Adipocyte (in vitro differentiated cells): ENCODE data around the gene HTR3D.
A peak's percentile ranks its signal among the peaks of the same experiment; 100 is the strongest.

ENCODE experiments used
- DNase-seq: peaks from one replicate; pipeline ENCODE4 v3.0.0-alpha.2; 2015; ENCODE audit warnings: low read depth
- H3K27me3 ChIP-seq: replicated peaks from 2 replicates; pipeline ENCODE4 v1.7.0; 2013; ENCODE audit warnings: mild to moderate bottlenecking, low read length, moderate library complexity; ENCODE audit not compliant: control insufficient read depth, insufficient read depth
- H3K36me3 ChIP-seq: 2 replicates; pipeline ENCODE4 v1.7.0; 2013; ENCODE audit warnings: low read length, mild to moderate bottlenecking, moderate library complexity; ENCODE audit not compliant: control insufficient read depth, insufficient read depth, severe bottlenecking
- H3K4me1 ChIP-seq: 2 replicates; pipeline ENCODE4 v1.7.0; 2013; ENCODE audit warnings: mild to moderate bottlenecking, low read length, moderate library complexity; ENCODE audit not compliant: control insufficient read depth, insufficient read depth
- H3K4me3 ChIP-seq: 2 replicates; pipeline ENCODE4 v1.7.0; 2013; ENCODE audit warnings: mild to moderate bottlenecking, low read length, moderate library complexity
- H3K9ac ChIP-seq: 2 replicates; pipeline ENCODE4 v1.7.0; 2013; ENCODE audit warnings: mild to moderate bottlenecking, low read length, moderate library complexity
- H3K9me3 ChIP-seq: 2 replicates; pipeline ENCODE4 v1.7.0; 2013; ENCODE audit warnings: mild to moderate bottlenecking, low read length, moderate library complexity; ENCODE audit not compliant: control insufficient read depth

The HTR3D gene

GRCh38 chr3:184073621-184074020, 42.1 kb downstream of the HTR3D start:
- Histone ChIP-seq H3K36me3 (no peaks in the 10 kb centered on the region), H3K9me3 (no peaks in the 10 kb centered on the region), H3K4me3 (no peak overlapping the region), H3K27me3 (peaks cover 11% of the 10 kb centered on the region), H3K4me1 (no peaks in the 10 kb centered on the region), H3K9ac (no peak overlapping the region)
- no peak for DNase-seq

GRCh38 chr3:184075901-184076300, 44.4 kb downstream of the HTR3D start:
- Histone ChIP-seq H3K9ac (no peak overlapping the region), H3K27me3 (peaks cover 12% of the 10 kb centered on the region), H3K36me3 (no peaks in the 10 kb centered on the region), H3K4me3 (no peak overlapping the region), H3K9me3 (no peaks in the 10 kb centered on the region), H3K4me1 (no peaks in the 10 kb centered on the region)
- DNase-seq = no peak

- H3K36me3 ChIP-seq = no peaks in the 10 kb centered on the region
- peaks cover 29% of the 10 kb centered on the region for H3K27me3 ChIP-seq
- no peaks in the 10 kb centered on the region for H3K4me1 ChIP-seq
- no peak overlapping the region for H3K4me3 ChIP-seq
- no peak for DNase-seq
- no peaks in the 10 kb centered on the region for H3K9me3 ChIP-seq
- no peak overlapping the region for H3K9ac ChIP-seq
Measured at GRCh38 chr3:184077881-184078280, 46.3 kb downstream of the HTR3D start.

GRCh38 chr3:184078851-184079250, 47.3 kb downstream of the HTR3D start:
- peak; percentile 82 for DNase-seq
- peaks cover 25% of the 10 kb centered on the region for H3K27me3 ChIP-seq

GRCh38 chr3:184081116-184081830, 49.7 kb downstream of the HTR3D start:
- Histone ChIP-seq H3K9me3 (peaks cover 16% of the 10 kb centered on the region), H3K9ac (no peak overlapping the region), H3K36me3 (no peaks in the 10 kb centered on the region), H3K27me3 (peaks cover 23% of the 10 kb centered on the region), H3K4me1 (no peaks in the 10 kb centered on the region), H3K4me3 (no peak overlapping the region)
- no peak for DNase-seq

More at GRCh38 chr3:184078851-184079250, 47.3 kb downstream of the HTR3D start:
- Histone ChIP-seq H3K36me3 (no peaks in the 10 kb centered on the region), H3K9ac (no peak overlapping the region), H3K4me1 (no peaks in the 10 kb centered on the region), H3K4me3 (no peak overlapping the region), H3K9me3 (no peaks in the 10 kb centered on the region)

GRCh38 chr3:184082034-184082433, 50.5 kb downstream of the HTR3D start:
- Histone ChIP-seq H3K36me3 (no peaks in the 10 kb centered on the region), H3K9me3 (peaks cover 16% of the 10 kb centered on the region), H3K4me1 (no peaks in the 10 kb centered on the region), H3K9ac (no peak overlapping the region), H3K27me3 (peaks cover 19% of the 10 kb centered on the region), H3K4me3 (no peak overlapping the region)
- DNase-seq = no peak

- peaks cover 19% of the 10 kb centered on the region for H3K27me3 ChIP-seq
- no peak overlapping the region for H3K9ac ChIP-seq
- H3K36me3 ChIP-seq = no peaks in the 10 kb centered on the region
- no peak overlapping the region for H3K4me3 ChIP-seq
- peaks cover 16% of the 10 kb centered on the region for H3K9me3 ChIP-seq
- DNase-seq = no peak
- no peaks in the 10 kb centered on the region for H3K4me1 ChIP-seq
Measured at GRCh38 chr3:184082465-184082864, 50.9 kb downstream of the HTR3D start.

- Histone ChIP-seq H3K9me3 (peaks cover 16% of the 10 kb centered on the region), H3K27me3 (peaks cover 19% of the 10 kb centered on the region), H3K4me1 (no peaks in the 10 kb centered on the region), H3K9ac (no peak overlapping the region), H3K4me3 (no peak overlapping the region), H3K36me3 (no peaks in the 10 kb centered on the region)
- DNase-seq = no peak
Measured at GRCh38 chr3:184085389-184085852, 53.9 kb downstream of the HTR3D start.
